Endothelial cell of umbilical vein (primary cell): Measurements from ENCODE around the gene BCL11A.

Source experiments
- CTCF ChIP-seq, 2 donors: IDR thresholded peaks; 1 replicate in 1 of 2; 2 replicates in 1 of 2; pipeline ENCODE4 v1.5.1; 2011; ENCODE audit warnings: low read length in 2 of 2, mild to moderate bottlenecking in 2 of 2, moderate library complexity in 2 of 2, control low read depth in 1 of 2, inconsistent platforms in 1 of 2, low read depth in 1 of 2; ENCODE audit not compliant: insufficient read depth in 1 of 2; ENCODE audit errors: extremely low read depth in 1 of 2
- EZH2 ChIP-seq: IDR thresholded peaks from 2 replicates; pipeline ENCODE4 v1.6.1; 2012; ENCODE audit warnings: borderline replicate concordance, low read depth, mild to moderate bottlenecking, moderate library complexity, low read length, inconsistent platforms; ENCODE audit not compliant: severe bottlenecking

- TF ChIP-seq CTCF (IDR thresholded peaks at IDR 0.05; ENCODE audit: extremely low read depth in 1 of 2, insufficient read depth in 1 of 2, low read depth in 1 of 2, low read length in 2 of 2) (no peak), EZH2 (no peak)
Measured at GRCh38 chr2:60432035-60432601, 121.3 kb downstream of the BCL11A start.
